HEK293T (cell line): ENCODE data around the gene CHDH.

Source experiments
- CTCF ChIA-PET: fragments of 350-600 bp; formaldehyde crosslinking; extraction: SDS; loops from one replicate; lab custom pipeline; 2021; ENCODE audit warnings: antibody characterized with exemption, inconsistent platforms; lab: Yijun Ruan, JAX
- POLR2A ChIA-PET: fragments of 350-600 bp; formaldehyde crosslinking; extraction: SDS; loops from one replicate; lab custom pipeline; 2020; ENCODE audit warnings: antibody characterized with exemption, inconsistent platforms; lab: Yijun Ruan, JAX
- DNase-seq: peaks from one replicate; pipeline ENCODE4 v3.0.0; 2012; ENCODE audit warnings: mixed read lengths; ENCODE audit errors: extremely low spot score
- ARNT ChIP-seq: fragments of 450-650 bp; IDR thresholded peaks from 2 replicates; pipeline ENCODE4 v1.6.1; 2017; ENCODE audit warnings: mild to moderate bottlenecking
- BHLHE40 ChIP-seq: fragments of 450-650 bp; IDR thresholded peaks from 2 replicates; pipeline ENCODE4 v1.6.1; 2016; ENCODE audit warnings: mild to moderate bottlenecking, moderate library complexity, borderline replicate concordance
- CTBP1 ChIP-seq: fragments of 450-650 bp; IDR thresholded peaks from 2 replicates; pipeline ENCODE4 v1.6.1; 2016; ENCODE audit warnings: borderline replicate concordance
- ELF4 ChIP-seq: fragments of 450-650 bp; IDR thresholded peaks from 2 replicates; pipeline ENCODE4 v1.6.1; 2017; ENCODE audit warnings: antibody characterized with exemption
- FOXA1 ChIP-seq: fragments of 450-650 bp; IDR thresholded peaks from 2 replicates; pipeline ENCODE4 v1.6.1; 2016; ENCODE audit warnings: mild to moderate bottlenecking
- FOXK2 ChIP-seq: fragments of 450-650 bp; IDR thresholded peaks from 2 replicates; pipeline ENCODE4 v1.6.1; 2016; ENCODE audit warnings: mild to moderate bottlenecking
- FOXM1 ChIP-seq: fragments of 450-650 bp; IDR thresholded peaks from 2 replicates; pipeline ENCODE4 v1.6.1; 2017; ENCODE audit warnings: mild to moderate bottlenecking, borderline replicate concordance
- HDGF ChIP-seq: fragments of 450-650 bp; IDR thresholded peaks from 2 replicates; pipeline ENCODE4 v1.6.1; 2017; ENCODE audit warnings: antibody characterized with exemption, borderline replicate concordance
- L3MBTL2 ChIP-seq: fragments of 450-650 bp; conservative IDR thresholded peaks from 2 replicates; pipeline ENCODE4 v1.6.1; 2016; ENCODE audit warnings: mild to moderate bottlenecking
- LEF1 ChIP-seq: fragments of 450-650 bp; IDR thresholded peaks from 2 replicates; pipeline ENCODE4 v1.6.1; 2017; ENCODE audit warnings: mild to moderate bottlenecking, borderline replicate concordance
- NFRKB ChIP-seq: fragments of 450-650 bp; IDR thresholded peaks from 2 replicates; pipeline ENCODE4 v1.6.1; 2016; ENCODE audit warnings: mild to moderate bottlenecking, moderate library complexity
- PKNOX1 ChIP-seq: fragments of 450-650 bp; IDR thresholded peaks from 2 replicates; pipeline ENCODE4 v1.6.1; 2016
- SP1 ChIP-seq: fragments of 450-650 bp; IDR thresholded peaks from 2 replicates; pipeline ENCODE4 v1.6.1; 2017
- SUZ12 ChIP-seq: fragments of 450-650 bp; IDR thresholded peaks from 2 replicates; pipeline ENCODE4 v1.6.1; 2016; ENCODE audit warnings: mild to moderate bottlenecking
- TARDBP ChIP-seq: fragments of 450-650 bp; IDR thresholded peaks from 2 replicates; pipeline ENCODE4 v1.6.1; 2016
- ZNF384 ChIP-seq: fragments of 450-650 bp; IDR thresholded peaks from 2 replicates; pipeline ENCODE4 v1.6.1; 2016

Gene CHDH

GRCh38 chr3:53844262-53845102 is 1.7 kb downstream of the CHDH start:
- no peak for DNase-seq
- no peak for TF ChIP-seq ARNT
- TF ChIP-seq L3MBTL2, result no peak
- TF ChIP-seq FOXA1, result no peak
- TF ChIP-seq NFRKB, result no peak
- TF ChIP-seq BHLHE40, result no peak
- TF ChIP-seq SP1, result no peak
- no peak for TF ChIP-seq FOXM1
- TF ChIP-seq TARDBP, result no peak
- TF ChIP-seq SUZ12, result no peak
- TF ChIP-seq HDGF, result no peak
- ChIA-PET POLR2A (interaction anchor here (1.0 to 1.2 kb wide), 2 partner anchors 8 to 10 kb away, joined by 3 to 7 read pairs; no protein-coding TSS in a partner anchor), CTCF (no interaction called here)

GRCh38 chr3:53843195-53844177 is 2.7 kb downstream of the CHDH start:
- TF ChIP-seq SUZ12, result no peak
- no peak for TF ChIP-seq ELF4
- POLR2A ChIA-PET, result no interaction called here
- CTCF ChIA-PET, result interaction anchor here (0.7 kb wide), 1 partner anchor 18 kb away, joined by 4 read pairs; no protein-coding TSS in a partner anchor
- DNase-seq, result no peak

- TF ChIP-seq FOXA1 (no peak), L3MBTL2 (no peak), FOXM1 (no peak), FOXK2 (no peak), ARNT (no peak), TARDBP (no peak), LEF1 (no peak), HDGF (no peak), SP1 (no peak), PKNOX1 (no peak), ZNF384 (no peak), CTBP1 (no peak), SUZ12 (no peak), BHLHE40 (no peak), NFRKB (no peak), ELF4 (no peak)
- no peak for DNase-seq
- ChIA-PET CTCF (interaction anchor here (0.7 kb wide), 1 partner anchor 17 kb away, joined by 4 read pairs; no protein-coding TSS in a partner anchor), POLR2A (no interaction called here)
These were observed 3.6 kb downstream of the CHDH start for GRCh38 chr3:53842436-53843194.

- TF ChIP-seq LEF1 (no peak), L3MBTL2 (no peak), BHLHE40 (no peak), CTBP1 (no peak), TARDBP (no peak), FOXM1 (no peak), ELF4 (no peak), SP1 (no peak), PKNOX1 (no peak), HDGF (no peak), NFRKB (no peak), FOXA1 (no peak), ZNF384 (no peak), SUZ12 (no peak), FOXK2 (no peak), ARNT (no peak)
These were observed 4.9 kb downstream of the CHDH start for GRCh38 chr3:53841296-53841695.

GRCh38 chr3:53837331-53837730 is 8.9 kb downstream of the CHDH start:
- DNase-seq, result no peak
- ChIA-PET CTCF (no interaction called here), POLR2A (no interaction called here)
- TF ChIP-seq NFRKB, result no peak
- TF ChIP-seq PKNOX1, result no peak
- TF ChIP-seq TARDBP, result no peak
- no peak for TF ChIP-seq ARNT
- no peak for TF ChIP-seq L3MBTL2
- no peak for TF ChIP-seq HDGF
- no peak for TF ChIP-seq FOXK2
- TF ChIP-seq SP1, result no peak
- no peak for TF ChIP-seq FOXA1
- TF ChIP-seq ELF4, result no peak
- TF ChIP-seq FOXM1, result no peak
- TF ChIP-seq ZNF384, result no peak
- no peak for TF ChIP-seq CTBP1
- no peak for TF ChIP-seq BHLHE40
- no peak for TF ChIP-seq SUZ12
- TF ChIP-seq LEF1, result no peak

More at GRCh38 chr3:53841296-53841695, 4.9 kb downstream of the CHDH start:
- POLR2A ChIA-PET, result interaction anchor here (1.0 kb wide), 1 partner anchor 23 kb away, joined by 3 read pairs; no protein-coding TSS in a partner anchor
- CTCF ChIA-PET, result no interaction called here
- DNase-seq, result no peak
